HepG2 (cell line): ENCODE data around the gene CCDC170. TPM values are rescaled to one million over a fixed set of nuclear protein-coding genes. Genes with fewer than 3 reads are reported as not detected.

Source experiments
- ATAC-seq: fragments of 200-7000 bp; cut with Tn5 transposase; 3 replicates; pipeline ENCODE4 v1.9.1; 2020; ENCODE audit warnings: mild to moderate bottlenecking, moderate library complexity
- Bru-seq: library from RNA; stranded (reverse); fragments of 400-500 nt; gene quantifications from one replicate; lab custom pipeline; 2021; lab: Mats Ljungman, UMichigan
- BruChase-seq, 2 experiments: library from RNA; stranded (reverse); fragments of 400-500 nt; gene quantifications; one replicate each; lab custom pipeline; 2021; lab: Mats Ljungman, UMichigan
- BruUV-seq: library from RNA; stranded (reverse); fragments of 400-500 nt; replicated peaks from 2 replicates; lab custom pipeline; 2021; lab: Mats Ljungman, UMichigan
- CTCF ChIA-PET: fragments of 300-600 bp; formaldehyde crosslinking; extraction: SDS; loops from one replicate; lab custom pipeline; 2021; ENCODE audit warnings: low total read pairs, inconsistent platforms, low intra/inter-chr PET ratio; lab: Yijun Ruan, JAX
- POLR2A ChIA-PET: fragments of 350-600 bp; sonication (Branson Sonifier 250); formaldehyde crosslinking; loops from one replicate; lab custom pipeline; 2020; ENCODE audit warnings: antibody characterized with exemption, inconsistent platforms; lab: Yijun Ruan, JAX
- DNase-seq: peaks from one replicate; pipeline ENCODE4 v3.0.0-alpha.2; 2015; ENCODE audit warnings: low spot score
- FAIRE-seq: peaks from 3 replicates; lab custom pipeline; 2011; peaks lifted over from hg19 to GRCh38; lab: Jason Lieb, UNC
- H2AFZ ChIP-seq: one replicate; pipeline ENCODE4 v1.6.1; 2011; ENCODE audit warnings: low read length, inconsistent platforms
- H3K27ac ChIP-seq: fragments of 300-600 bp; 3 replicates; pipeline ENCODE4 v1.8.0; 2011; ENCODE audit warnings: mixed run types, mild to moderate bottlenecking, mixed read lengths, low read length, inconsistent platforms; ENCODE audit not compliant: insufficient read depth; ENCODE audit errors: extremely low read length
- H3K27me3 ChIP-seq, 2 experiments: fragments of 200-600 bp in 1 of 2; 2 replicates in 1 of 2; 3 replicates in 1 of 2; pipeline versions ENCODE4 v1.6.0 to v1.8.0; 2011; ENCODE audit warnings: low read length in 2 of 2, mild to moderate bottlenecking in 2 of 2, moderate library complexity in 2 of 2, inconsistent platforms in 1 of 2; ENCODE audit not compliant: insufficient read depth in 2 of 2, control insufficient read depth in 1 of 2
- H3K36me3 ChIP-seq, 2 experiments: fragments of 200-600 bp in 1 of 2; replicated peaks in 1 of 2; 2 replicates in 1 of 2; 3 replicates in 1 of 2; pipeline versions ENCODE4 v1.5.1 to v1.8.0; 2011; ENCODE audit warnings: low read length in 2 of 2, inconsistent platforms in 1 of 2; ENCODE audit not compliant: insufficient read depth in 2 of 2, control insufficient read depth in 1 of 2
- H3K4me1 ChIP-seq: 2 replicates; pipeline ENCODE4 v1.5.1; 2012; ENCODE audit warnings: low read length, inconsistent platforms; ENCODE audit not compliant: insufficient read depth
- H3K4me2 ChIP-seq: 2 replicates; pipeline ENCODE4 v1.6.0; 2011; ENCODE audit warnings: low read depth, low read length, inconsistent platforms
- H3K4me3 ChIP-seq, 3 experiments: fragments of 200-600 bp in 1 of 3; sonication (generic), shearing (Covaris generic) in 1 of 3; replicated peaks in 1 of 3; 2 replicates each; pipeline ENCODE4 v1.5.1; 2011 to 2016; ENCODE audit warnings: low read length in 3 of 3, inconsistent platforms in 2 of 3, low read depth in 2 of 3, mild to moderate bottlenecking in 2 of 3, control low read depth in 1 of 3, mixed read lengths in 1 of 3; ENCODE audit not compliant: insufficient read depth in 1 of 3
- H3K79me2 ChIP-seq: one replicate; pipeline ENCODE4 v1.6.1; 2011; ENCODE audit warnings: low read length, inconsistent platforms; ENCODE audit not compliant: insufficient read depth
- H3K9ac ChIP-seq: 2 replicates; pipeline ENCODE4 v1.6.0; 2011; ENCODE audit warnings: mild to moderate bottlenecking, low read depth, low read length, inconsistent platforms; ENCODE audit not compliant: insufficient read depth
- H3K9me3 ChIP-seq: 2 replicates; pipeline ENCODE4 v1.5.1; 2012; ENCODE audit warnings: mild to moderate bottlenecking, low read length
- H4K20me1 ChIP-seq: 2 replicates; pipeline ENCODE4 v1.6.0; 2011; ENCODE audit warnings: inconsistent platforms, mild to moderate bottlenecking, low read length, moderate library complexity; ENCODE audit not compliant: insufficient read depth
- ARNT2 ChIP-seq: sonication (generic); formaldehyde crosslinking; IDR thresholded peaks from 2 replicates; pipeline ENCODE4 v1.8.0; 2022; ENCODE audit warnings: mild to moderate bottlenecking, low read depth, missing genetic modification reagents, moderate library complexity
- EP300 ChIP-seq, 3 experiments: sonication (generic) in 1 of 3; formaldehyde crosslinking in 1 of 3; IDR thresholded peaks; 2 replicates each; pipeline versions ENCODE4 v1.5.1 to v1.6.1; 2011 to 2020; ENCODE audit warnings: low read depth in 2 of 3, low read length in 2 of 3, borderline replicate concordance in 1 of 3, improper control_type of control experiment in 1 of 3, mild to moderate bottlenecking in 1 of 3, missing genetic modification reagents in 1 of 3, moderate library complexity in 1 of 3
- FOXP1 ChIP-seq, 2 experiments: fragments of 450-650 bp in 1 of 2; IDR thresholded peaks; 2 replicates each; pipeline ENCODE4 v1.6.1; 2017 to 2018; ENCODE audit warnings: antibody characterized with exemption in 1 of 2
- GABPB1 ChIP-seq: IDR thresholded peaks from 2 replicates; pipeline ENCODE4 v1.6.1; 2016; ENCODE audit warnings: mild to moderate bottlenecking, missing genetic modification reagents, moderate library complexity, missing compliant biosample characterization
- MXI1 ChIP-seq: IDR thresholded peaks from 3 replicates; pipeline ENCODE4 v1.6.1; 2012; ENCODE audit warnings: low read depth, low read length, inconsistent platforms, borderline replicate concordance
- MYNN ChIP-seq: sonication (generic); formaldehyde crosslinking; IDR thresholded peaks from 2 replicates; pipeline ENCODE4 v1.4.0; 2020; ENCODE audit warnings: mild to moderate bottlenecking, low read depth, missing genetic modification reagents
- PAWR ChIP-seq: sonication (generic); formaldehyde crosslinking; IDR thresholded peaks from 2 replicates; pipeline ENCODE4 v1.4.0; 2020; ENCODE audit warnings: missing genetic modification reagents, mild to moderate bottlenecking, borderline replicate concordance
- POGK ChIP-seq: sonication (generic); formaldehyde crosslinking; conservative IDR thresholded peaks from 2 replicates; pipeline ENCODE4 v1.8.0; 2022; ENCODE audit warnings: mild to moderate bottlenecking, moderate library complexity, missing genetic modification reagents
- SMAD3 ChIP-seq: sonication (generic); formaldehyde crosslinking; IDR thresholded peaks from 2 replicates; pipeline ENCODE4 v1.4.0; 2020; ENCODE audit warnings: missing genetic modification reagents
- SRSF1 ChIP-seq: fragments of 200-400 bp; formaldehyde crosslinking; optimal IDR thresholded peaks from 2 replicates; pipeline ENCODE3; 2017; ENCODE audit warnings: mild to moderate bottlenecking, low read depth, low read length, moderate library complexity
- ZBTB44 ChIP-seq: sonication (generic); formaldehyde crosslinking; IDR thresholded peaks from 2 replicates; pipeline ENCODE4 v1.4.0; 2020; ENCODE audit warnings: missing genetic modification reagents
- ZNF547 ChIP-seq: sonication (generic); formaldehyde crosslinking; IDR thresholded peaks from 2 replicates; pipeline ENCODE4 v1.5.1; 2020; ENCODE audit warnings: mild to moderate bottlenecking, missing genetic modification reagents
- ZNF614 ChIP-seq: IDR thresholded peaks from 2 replicates; pipeline ENCODE4 v1.6.1; 2018; ENCODE audit warnings: missing biosample characterization, missing genetic modification reagents, inconsistent platforms, borderline replicate concordance
- ZNF83 ChIP-seq: sonication (generic); formaldehyde crosslinking; IDR thresholded peaks from 2 replicates; pipeline ENCODE4 v1.4.0; 2020; ENCODE audit warnings: missing genetic modification reagents, mild to moderate bottlenecking, borderline replicate concordance
- WGBS: methylation state at CpG from one replicate; pipeline ENCODE4 v1.1.6; 2017; ENCODE audit warnings: low lambda C conversion rate; 5-methylcytosine and 5-hydroxymethylcytosine counted together
- in situ Hi-C: cut with HindIII; loops from 2 replicates; pipeline ENCODE4 v1.10.0; 2017; ENCODE audit warnings: low pct_unique_long_range_greater_than_20kb; ENCODE audit not compliant: extremely low pct_ligation_motif_present
- intact Hi-C: fragments of 100-400 bp; cut with micrococcal nuclease; formaldehyde crosslinking; loops from one replicate; pipeline ENCODE4 v1.10.0; 2022; ENCODE audit not compliant: unreplicated experiment
- long read RNA-seq, 2 experiments: library from RNA in 1 of 2; library from polyadenylated mRNA in 1 of 2; stranded (forward) in 1 of 2; unstranded in 1 of 2; transcript quantifications; one replicate each; pipeline ENCODE4 v2.0.0, GENCODE V29; 2019 to 2022
- polyA minus RNA-seq, 3 experiments: library from RNA; depleted of rRNA, polyadenylated mRNA; stranded (reverse); fragments of >200 nt; gene quantifications; 2 replicates each; pipeline ENCODE4 v1.2.3, GENCODE V29; 2011; ENCODE audit warnings: low replicate concordance in 1 of 3
- polyA plus RNA-seq, 8 experiments: library from polyadenylated mRNA; depleted of rRNA in 3 of 8; stranded (reverse) in 7 of 8; unstranded in 1 of 8; fragments of >200 nt; fragmentation: Illumina TruSeq in 4 of 8; extraction: Trizol in 4 of 8; gene quantifications; 2 replicates each; pipeline versions ENCODE4 v1.2.1 to v1.2.3, GENCODE V29; 2011 to 2016; ENCODE audit warnings: low read depth in 4 of 8, missing spikeins in 1 of 8, mixed read lengths in 1 of 8; ENCODE audit not compliant: insufficient read depth in 1 of 8
- total RNA-seq, 5 experiments: library from RNA; depleted of rRNA; stranded (reverse); fragments of >200 nt; fragmentation: Illumina TruSeq; extraction: Trizol; gene quantifications; 2 replicates each; pipeline ENCODE4 v1.2.3, GENCODE V29; 2016; ENCODE audit warnings: low read depth in 1 of 5

CCDC170 gene
- 5.1 and 8.9 TPM in 2 replicates for total RNA-seq (2016; rRNA removed; fragmentation: Illumina TruSeq; extraction: Trizol)
- total RNA-seq (2016; cell fraction: cytosol; rRNA removed; fragmentation: Illumina TruSeq; extraction: Trizol; ENCODE audit: low read depth) = 2.5 and 4.6 TPM in 2 replicates
- 3.5 and 6.9 TPM in 2 replicates for total RNA-seq (2016; cell fraction: insoluble cytoplasmic fraction; rRNA removed; fragmentation: Illumina TruSeq; extraction: Trizol)
- 2.6 and 3.3 TPM in 2 replicates for total RNA-seq (2016; cell fraction: membrane; rRNA removed; fragmentation: Illumina TruSeq; extraction: Trizol)
- 4.1 and 5.5 TPM in 2 replicates for total RNA-seq (2016; cell fraction: nucleus; rRNA removed; fragmentation: Illumina TruSeq; extraction: Trizol)
- polyA plus RNA-seq (2011; rRNA removed) = 0.67 and 0.90 TPM in 2 replicates
- polyA plus RNA-seq (2011; cell fraction: cytosol; rRNA removed) = 0.87 and 1.2 TPM in 2 replicates
- polyA plus RNA-seq (2011; cell fraction: nucleus; rRNA removed) = 0.24 and 0.33 TPM in 2 replicates
- 0.55 and 0.60 TPM in 2 replicates for polyA plus RNA-seq (2012)
- 0.19 and 0.36 TPM in 2 replicates for polyA plus RNA-seq (2016; cell fraction: cytosol; fragmentation: Illumina TruSeq; extraction: Trizol; ENCODE audit: low read depth)
- polyA plus RNA-seq (2016; cell fraction: insoluble cytoplasmic fraction; fragmentation: Illumina TruSeq; extraction: Trizol; ENCODE audit: low read depth) = 4.2 and 4.9 TPM in 2 replicates
- 0.62 and 0.71 TPM in 2 replicates for polyA plus RNA-seq (2016; cell fraction: membrane; fragmentation: Illumina TruSeq; extraction: Trizol; ENCODE audit: low read depth)
- polyA plus RNA-seq (2016; cell fraction: nucleus; fragmentation: Illumina TruSeq; extraction: Trizol; ENCODE audit: insufficient read depth, low read depth) = 1.8 and 4.2 TPM in 2 replicates
- polyA minus RNA-seq (2011; rRNA and poly(A)+ RNA removed; ENCODE audit: low replicate concordance) = 0.02 and 1.5 TPM in 2 replicates
- polyA minus RNA-seq (2011; cell fraction: cytosol; rRNA and poly(A)+ RNA removed) = 1.1 and 1.3 TPM in 2 replicates
- 2.0 and 4.2 TPM in 2 replicates for polyA minus RNA-seq (2011; cell fraction: nucleus; rRNA and poly(A)+ RNA removed)
- Bru-seq, nascent RNA = percentile 51 among the genes with signal in this experiment
- BruChase-seq, experiment 1, labeled RNA remaining after a 6-hour chase = percentile 49 among the genes with signal in this experiment
- percentile 51 among the genes with signal in this experiment for BruChase-seq, experiment 2, labeled RNA remaining after a 2-hour chase
- long read RNA-seq, experiment 1, partial matches to known transcripts = 0 of 3 reads
- long read RNA-seq, experiment 1, other reads (novel, unspliced or antisense) = 3 of 3 reads
- long read RNA-seq, experiment 2, partial matches to known transcripts = 0 of 1 reads
- long read RNA-seq, experiment 2, other reads (novel, unspliced or antisense) = 1 of 1 reads

GRCh38 chr6:151493804-151494234 lies at the start of gene CCDC170:
TSS of gene CCDC170 (plus strand) at chr6:151494017. CDS start at chr6:151494129, 112 bp downstream.
- Histone ChIP-seq H3K27me3 (no peaks in the 10 kb centered on the region; a peak in 1 of 5 replicates), H3K9ac (peak within 1 kb of the TSS; percentile 90), H2AFZ (peak within 1 kb of the TSS; percentile 89), H3K9me3 (no peaks in the 10 kb centered on the region), H3K36me3 (no peaks in the 10 kb centered on the region), H3K79me2 (no peaks in the 10 kb centered on the region), H3K27ac (peak within 1 kb of the TSS; percentile 86), H3K4me1 (peaks cover 60% of the 10 kb centered on the region), H3K4me2 (peak within 1 kb of the TSS; percentile 88), H3K4me3 (peak within 1 kb of the TSS; percentile 95 to 99 (median 97)), H4K20me1 (no peaks in the 10 kb centered on the region)
- ChIA-PET CTCF (no interaction called here), POLR2A (no interaction called here)
- in situ Hi-C loops (no loop called here), intact Hi-C loops (loop anchor here (2.0 to 10.0 kb wide), 5 partner anchors 52 to 781 kb away; no protein-coding TSS in a partner anchor)
- no peak for FAIRE-seq
- BruUV-seq = no TSS peak
- 0% methylated on average over 21 of the region's 58 CpGs for WGBS
- ATAC-seq = peak; percentile 86
- DNase-seq = peak; percentile 61
- TF ChIP-seq ARNT2 (CRISPR knock-in tag) (peak; percentile 64; the same call in 1 of the 2 replicates), MYNN (no peak), SRSF1 (peak; percentile 40), POGK (CRISPR knock-in tag) (peak; percentile 70), ZNF83 (CRISPR knock-in tag) (peak; percentile 60; the same call in 1 of the 2 replicates), ZBTB44 (CRISPR knock-in tag) (0 out of 2 replicates have a peak, but pooled peaks have one; percentile 36), PAWR (CRISPR knock-in tag) (no peak), ZNF547 (CRISPR knock-in tag) (0 out of 2 replicates have a peak, but pooled peaks have one; percentile 35), MXI1 (0 out of 3 replicates have a peak, but pooled peaks have one; percentile 17), FOXP1 (IDR thresholded peaks at IDR 0.05) (no peak), FOXP1 (CRISPR knock-in tag; IDR thresholded peaks at IDR 0.05) (no peak), GABPB1 (CRISPR knock-in tag) (peak; percentile 70; the same call in 1 of the 2 replicates), SMAD3 (CRISPR knock-in tag) (peak; percentile 28; the same call in 1 of the 2 replicates), ZNF614 (CRISPR knock-in tag) (0 out of 2 replicates have a peak, but pooled peaks have one; percentile 17), EP300 (IDR thresholded peaks at IDR 0.05; ENCODE audit: low read depth in 2 of 2, low read length in 2 of 2) (peak; percentile 8 to 12; a peak in 2 of 4 replicates), EP300 (CRISPR knock-in tag; IDR thresholded peaks at IDR 0.05; ENCODE audit: borderline replicate concordance) (no peak; the same call in 1 of the 2 replicates)
